ENCODE data around the gene FANCB.
A peak's percentile ranks its signal among the peaks of the same experiment; 100 is the strongest.

The FANCB gene

DNA sequence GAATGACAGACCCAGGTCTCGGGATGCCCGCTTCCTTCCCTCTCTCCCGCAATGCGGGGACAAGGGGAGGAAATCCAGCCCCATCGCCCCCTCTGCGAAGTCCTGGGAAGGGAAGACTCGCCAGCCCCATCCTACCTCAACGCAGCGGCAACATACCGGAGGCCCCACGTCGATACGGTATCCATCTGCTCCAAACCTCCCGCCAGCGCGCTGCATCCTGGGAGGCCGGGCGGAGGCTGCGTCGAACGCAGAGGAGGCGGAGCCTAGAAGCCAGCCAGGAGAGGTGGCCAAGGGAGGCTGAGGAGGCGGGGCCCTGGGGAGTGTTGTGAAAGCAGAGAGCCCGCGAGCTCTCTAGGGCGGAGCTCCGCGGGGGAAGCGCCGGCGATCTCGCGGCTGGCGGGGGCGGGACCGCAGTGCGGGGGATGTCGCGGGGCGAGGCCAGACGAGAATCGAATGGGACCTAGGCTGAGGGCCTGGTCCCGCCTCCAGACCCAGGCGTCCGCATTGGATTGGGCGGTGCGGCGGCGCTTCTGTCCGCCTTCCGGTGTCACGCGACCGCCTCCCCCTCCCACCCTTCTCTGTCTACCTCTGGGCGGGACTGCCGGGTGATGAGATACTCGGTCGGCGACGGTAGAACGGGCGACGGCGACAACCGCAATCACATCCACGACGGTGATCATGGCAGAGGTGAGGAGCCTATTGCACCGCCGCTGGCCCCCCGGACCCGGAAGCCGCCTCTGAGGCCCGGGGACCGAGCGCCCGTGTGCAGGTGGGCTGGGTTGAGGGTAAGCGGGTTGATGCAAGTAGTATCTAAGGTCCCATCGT lies at the start of gene FANCB, which contains the start of gene MOSPD2:
Gene FANCB (minus strand): TSS at position 219 of the 825 bp plus-strand sequence. CDS start 7,559 bp downstream, outside the sequence.
Gene MOSPD2 (plus strand): TSS at position 571 of the 825 bp plus-strand sequence. CDS start 108 bp downstream, at position 679.
- DNase-seq (ENCODE audit: low read depth in 2 of 2): peak; percentile 90 to 91

DNA sequence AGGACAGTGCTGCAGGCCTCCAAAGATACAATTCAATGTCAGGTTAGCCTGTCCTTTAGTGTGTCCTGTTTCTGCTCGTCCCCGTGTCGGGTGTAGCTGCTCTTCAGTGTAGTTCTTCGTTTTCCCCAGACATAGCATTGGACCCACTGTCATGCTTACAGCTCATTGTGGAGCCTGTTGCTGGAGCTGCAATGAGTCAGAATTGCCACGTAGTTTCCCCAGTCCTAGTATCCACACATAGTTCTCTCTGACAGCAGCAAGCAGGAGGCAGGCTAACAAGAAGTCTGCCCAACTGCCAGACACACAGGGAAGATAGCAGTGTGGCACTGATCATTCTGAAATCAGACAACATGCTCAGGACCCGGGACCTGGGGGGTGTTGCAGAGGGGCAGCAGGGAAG lies 49.6 kb upstream of the FANCB start:
- DNase-seq (ENCODE audit: low read depth in 2 of 2): no peak

DNA sequence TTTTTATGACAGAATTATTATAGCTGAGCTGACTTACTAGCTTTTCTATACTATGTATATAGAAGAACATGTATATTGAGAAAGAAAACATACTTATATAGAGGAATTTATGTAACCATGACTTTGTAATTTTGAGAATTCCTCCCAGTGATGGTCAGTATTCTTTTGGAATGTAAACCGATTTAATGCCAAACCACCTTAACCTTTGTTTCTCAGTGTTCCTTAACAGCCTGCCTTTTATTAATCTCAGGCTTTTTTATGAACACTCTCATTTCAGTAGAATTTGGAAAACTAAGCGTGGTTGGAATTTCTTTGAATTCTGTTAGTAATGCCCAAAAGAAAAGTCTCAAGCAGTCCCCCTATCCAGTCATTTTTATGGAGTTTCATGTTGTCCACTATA lies 47.3 kb upstream of the FANCB start:
- DNase-seq (ENCODE audit: low read depth in 2 of 2): no peak

GRCh38 chrX:14919407-14919806 lies 46.5 kb upstream of the FANCB start:
- DNase-seq (ENCODE audit: low read depth in 2 of 2): no peak

- DNase-seq (ENCODE audit: low read depth in 2 of 2): no peak
Observed at GRCh38 chrX:14916017-14916674, 43.3 kb upstream of the FANCB start.

DNA sequence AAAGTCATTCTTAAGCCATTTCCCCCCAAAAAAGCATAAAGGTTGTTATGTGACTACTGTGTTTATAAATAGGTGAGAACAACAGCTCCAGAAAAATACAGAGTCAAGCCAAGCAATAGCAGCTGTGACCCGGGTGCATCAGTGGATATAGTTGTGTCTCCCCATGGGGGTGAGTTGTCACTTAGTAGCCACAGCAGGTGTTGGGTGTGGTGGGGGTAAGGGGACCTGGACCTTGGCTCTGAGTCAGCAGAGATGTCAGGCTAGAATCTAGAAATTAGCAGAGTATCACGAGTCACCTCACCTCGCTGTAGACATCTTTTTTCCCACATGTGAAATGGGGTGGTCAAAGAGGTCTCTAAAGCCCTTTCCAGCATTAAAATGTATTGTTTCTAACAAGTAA lies 42.7 kb upstream of the FANCB start:
- DNase-seq (ENCODE audit: low read depth in 2 of 2): no peak

GRCh38 chrX:14913241-14913640 lies 40.4 kb upstream of the FANCB start:
- no peak for DNase-seq (ENCODE audit: low read depth in 2 of 2)

- DNase-seq (ENCODE audit: low read depth in 2 of 2): no peak
Observed at GRCh38 chrX:14903891-14904290, 31.0 kb upstream of the FANCB start.

DNA sequence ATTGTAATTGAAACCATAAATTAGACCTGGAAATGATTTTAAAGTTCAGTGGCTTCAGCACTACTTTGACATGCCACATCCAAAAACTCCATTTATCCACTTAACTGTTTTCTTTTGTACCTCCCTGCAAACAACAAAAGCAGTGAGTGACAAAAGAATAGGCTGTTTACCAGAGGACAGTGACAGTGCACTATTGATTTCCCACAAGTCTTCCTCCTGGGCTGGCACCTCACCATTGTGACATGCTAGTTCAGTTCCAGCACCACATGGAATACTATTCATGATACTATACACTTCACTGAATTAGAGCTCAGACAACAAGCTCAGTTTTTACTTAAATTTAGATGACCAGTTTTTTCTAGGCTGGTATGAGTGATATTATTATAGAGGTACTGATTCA lies 29.7 kb upstream of the FANCB start:
- no peak for DNase-seq (ENCODE audit: low read depth in 2 of 2)

- DNase-seq (ENCODE audit: low read depth in 2 of 2): no peak
Observed at GRCh38 chrX:14899607-14900006, 26.7 kb upstream of the FANCB start.

GRCh38 chrX:14897042-14897441 lies 24.2 kb upstream of the FANCB start:
- DNase-seq (ENCODE audit: low read depth in 2 of 2): no peak

- DNase-seq (ENCODE audit: low read depth in 2 of 2): no peak
Observed at GRCh38 chrX:14896273-14896672, 23.4 kb upstream of the FANCB start.

- no peak for DNase-seq (ENCODE audit: low read depth in 2 of 2)
Observed at GRCh38 chrX:14886252-14886651, 13.4 kb upstream of the FANCB start.

- DNase-seq (ENCODE audit: low read depth in 2 of 2): no peak
Observed at GRCh38 chrX:14884714-14885113, 11.8 kb upstream of the FANCB start.

- DNase-seq (ENCODE audit: low read depth in 2 of 2): no peak
Observed at GRCh38 chrX:14883826-14884225, 11.0 kb upstream of the FANCB start.

DNA sequence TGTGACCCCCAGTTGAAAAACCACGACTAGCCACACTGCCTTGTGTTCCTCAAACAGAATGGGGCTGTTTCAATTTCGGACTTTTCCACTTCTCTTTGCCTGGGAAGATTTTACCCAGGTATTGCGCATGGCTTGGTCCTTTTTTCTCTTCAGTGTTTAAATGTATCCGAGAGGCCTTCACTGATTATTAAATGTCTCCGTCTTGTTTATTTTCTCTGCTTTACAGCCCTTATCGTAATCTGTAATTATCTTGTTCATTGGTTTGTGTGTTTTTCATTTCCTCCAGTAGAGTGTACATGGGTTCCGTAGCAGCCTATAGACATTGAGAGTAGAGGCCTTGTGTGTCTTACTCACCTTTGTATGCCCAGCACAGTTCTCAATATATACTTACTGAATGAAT lies 2.8 kb upstream of the FANCB start:
- DNase-seq (ENCODE audit: low read depth in 2 of 2): no peak

DNA sequence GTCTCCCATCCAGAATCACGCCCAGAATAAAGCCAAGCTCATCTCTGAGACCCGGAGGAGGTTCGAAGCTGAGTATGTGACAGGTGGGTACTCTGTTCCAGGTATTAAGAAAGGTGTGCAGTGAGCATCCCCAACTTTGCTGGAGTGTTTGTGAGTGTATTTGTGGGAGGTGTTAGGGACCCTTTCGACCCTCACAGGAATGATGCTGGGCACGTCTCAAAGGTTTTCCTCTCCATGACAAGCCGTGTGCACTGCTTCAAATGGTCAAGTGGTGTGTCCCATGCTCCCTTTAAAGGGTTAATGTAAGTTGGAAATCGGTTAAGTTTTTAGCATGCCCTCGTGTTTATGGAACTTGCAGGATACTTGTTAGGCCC lies 794 bp upstream of the FANCB start:
- DNase-seq (ENCODE audit: low read depth in 2 of 2): no peak

DNA sequence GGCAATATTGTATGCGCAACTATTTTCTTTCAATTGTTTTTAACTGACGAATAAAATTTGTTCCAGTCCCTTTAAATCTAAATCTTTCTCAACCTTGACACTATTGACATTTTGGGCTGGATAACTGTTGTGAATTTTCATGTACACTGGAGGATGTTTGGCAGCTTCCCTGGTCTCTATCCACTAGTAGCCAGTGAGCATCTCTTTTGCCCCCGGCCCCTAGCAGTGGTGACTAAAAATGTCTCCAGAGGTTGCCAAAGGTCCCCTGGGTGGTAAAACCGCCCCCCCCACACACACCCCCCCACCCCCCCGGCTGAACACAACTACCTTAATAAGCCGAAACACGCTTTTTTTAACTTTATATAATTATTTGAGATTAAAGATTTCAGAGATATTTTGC lies 514 bp downstream of the FANCB start:
- DNase-seq (ENCODE audit: low read depth in 2 of 2): no peak

- DNase-seq (ENCODE audit: low read depth in 2 of 2): no peak
Observed at GRCh38 chrX:14871767-14872166, 1.1 kb downstream of the FANCB start.

DNA sequence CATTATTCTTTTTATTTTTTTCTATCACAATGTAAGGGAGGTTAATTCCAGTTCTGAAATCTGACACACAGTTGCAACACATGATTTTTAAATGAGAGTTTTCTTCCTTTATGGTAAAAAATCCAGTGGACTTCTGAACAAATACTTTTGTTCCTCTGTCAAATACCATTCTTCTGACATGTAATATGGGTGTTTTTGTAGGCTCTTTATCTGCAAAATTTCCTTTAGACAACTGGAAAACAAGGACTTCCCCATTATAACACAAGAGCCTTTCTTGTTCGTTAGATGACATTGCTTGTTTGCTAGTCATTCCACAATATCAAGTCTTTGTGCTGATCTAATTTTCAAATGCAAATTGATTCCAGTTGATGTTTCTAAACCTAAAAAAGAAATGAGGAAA lies 7.7 kb downstream of the FANCB start:
- DNase-seq (ENCODE audit: low read depth in 2 of 2): no peak

- no peak for DNase-seq (ENCODE audit: low read depth in 2 of 2)
Observed at GRCh38 chrX:14864631-14865030, 8.2 kb downstream of the FANCB start.

GRCh38 chrX:14851526-14851925 lies 21.3 kb downstream of the FANCB start:
- no peak for DNase-seq (ENCODE audit: low read depth in 2 of 2)

- no peak for DNase-seq (ENCODE audit: low read depth in 2 of 2)
Observed at GRCh38 chrX:14843666-14844065, 29.2 kb downstream of the FANCB start.

Data from stimulated activated CD8-positive, alpha-beta memory T cell treated with anti-CD3 and anti-CD28 coated beads, Interleukin-15, amount 100 ng/mL, for 48 hours (primary cell).